Measurements from ENCODE around the gene KDM1A.

Gene KDM1A

GRCh38 chr1:23101101-23101827 is 82.0 kb downstream of the KDM1A start:
- DNase-seq (ENCODE audit: insufficient read length, low spot score) (no peak), FAIRE-seq (peak; percentile 5)
- no peak for TF ChIP-seq PAX5 (IDR thresholded peaks at IDR 0.05; ENCODE audit: insufficient read depth, low read length, severe bottlenecking)
- TF ChIP-seq TAF1 (IDR thresholded peaks at IDR 0.05; ENCODE audit: low read depth, low read length) = no peak
- no peak for TF ChIP-seq SPI1 (IDR thresholded peaks at IDR 0.05; ENCODE audit: low read depth, low read length)
- TF ChIP-seq POLR2AphosphoS5 (IDR thresholded peaks at IDR 0.05; ENCODE audit: low read depth, low read length) = no peak
- no peak for TF ChIP-seq POLR2A (IDR thresholded peaks at IDR 0.05; ENCODE audit: low read depth, low read length)
- TF ChIP-seq POU2F2 (IDR thresholded peaks at IDR 0.05; ENCODE audit: low read depth, low read length) = no peak

DNA sequence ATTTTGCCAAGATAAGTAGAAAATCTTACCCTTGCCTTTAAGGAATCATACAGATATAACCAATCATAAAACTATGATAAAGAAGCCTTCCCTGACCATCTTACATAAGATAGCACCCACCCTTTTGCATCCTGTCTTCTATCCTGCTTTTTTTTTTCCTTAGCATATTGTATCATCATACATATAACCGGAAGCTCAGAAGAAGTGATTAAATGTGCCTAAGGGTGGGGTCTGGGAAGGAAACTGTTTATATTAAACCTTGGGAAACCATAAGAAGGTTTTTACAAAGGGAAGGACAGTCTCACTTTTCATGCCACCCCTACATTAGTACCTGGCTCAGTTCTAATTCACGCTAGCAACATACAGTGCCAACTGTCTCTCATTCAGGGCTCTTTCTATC is 82.6 kb downstream of the KDM1A start:
- TF ChIP-seq TAF1 (IDR thresholded peaks at IDR 0.05; ENCODE audit: low read depth, low read length) = no peak
- FAIRE-seq = no peak
- DNase-seq (ENCODE audit: insufficient read length, low spot score) = no peak

DNA sequence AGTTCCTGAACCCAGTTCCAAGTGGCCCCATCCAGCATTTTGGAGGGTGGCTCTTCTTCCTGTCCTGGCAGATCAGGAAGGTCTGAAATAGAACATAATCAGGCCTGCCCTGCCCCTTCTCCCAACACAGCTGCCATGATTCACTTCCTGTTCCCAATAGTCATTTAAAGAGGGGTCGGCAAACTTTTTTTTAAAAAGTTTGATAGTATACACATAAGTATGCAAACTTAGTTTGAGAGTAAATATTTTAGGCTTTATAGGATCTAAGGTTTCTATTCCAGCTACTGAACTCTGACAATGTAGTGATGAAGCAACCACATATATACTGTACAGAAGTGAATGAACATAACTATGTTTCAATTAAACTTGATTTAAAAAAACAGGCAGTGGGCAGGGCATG is 83.0 kb downstream of the KDM1A start:
- TF ChIP-seq POLR2A (IDR thresholded peaks at IDR 0.05; ENCODE audit: low read depth, low read length) (no peak), PAX5 (IDR thresholded peaks at IDR 0.05; ENCODE audit: insufficient read depth, low read length, severe bottlenecking) (no peak), TAF1 (IDR thresholded peaks at IDR 0.05; ENCODE audit: low read depth, low read length) (no peak), POU2F2 (IDR thresholded peaks at IDR 0.05; ENCODE audit: low read depth, low read length) (no peak), POLR2AphosphoS5 (IDR thresholded peaks at IDR 0.05; ENCODE audit: low read depth, low read length) (no peak), SPI1 (IDR thresholded peaks at IDR 0.05; ENCODE audit: low read depth, low read length) (no peak)
- DNase-seq (ENCODE audit: insufficient read length, low spot score) (no peak), FAIRE-seq (no peak)

DNA sequence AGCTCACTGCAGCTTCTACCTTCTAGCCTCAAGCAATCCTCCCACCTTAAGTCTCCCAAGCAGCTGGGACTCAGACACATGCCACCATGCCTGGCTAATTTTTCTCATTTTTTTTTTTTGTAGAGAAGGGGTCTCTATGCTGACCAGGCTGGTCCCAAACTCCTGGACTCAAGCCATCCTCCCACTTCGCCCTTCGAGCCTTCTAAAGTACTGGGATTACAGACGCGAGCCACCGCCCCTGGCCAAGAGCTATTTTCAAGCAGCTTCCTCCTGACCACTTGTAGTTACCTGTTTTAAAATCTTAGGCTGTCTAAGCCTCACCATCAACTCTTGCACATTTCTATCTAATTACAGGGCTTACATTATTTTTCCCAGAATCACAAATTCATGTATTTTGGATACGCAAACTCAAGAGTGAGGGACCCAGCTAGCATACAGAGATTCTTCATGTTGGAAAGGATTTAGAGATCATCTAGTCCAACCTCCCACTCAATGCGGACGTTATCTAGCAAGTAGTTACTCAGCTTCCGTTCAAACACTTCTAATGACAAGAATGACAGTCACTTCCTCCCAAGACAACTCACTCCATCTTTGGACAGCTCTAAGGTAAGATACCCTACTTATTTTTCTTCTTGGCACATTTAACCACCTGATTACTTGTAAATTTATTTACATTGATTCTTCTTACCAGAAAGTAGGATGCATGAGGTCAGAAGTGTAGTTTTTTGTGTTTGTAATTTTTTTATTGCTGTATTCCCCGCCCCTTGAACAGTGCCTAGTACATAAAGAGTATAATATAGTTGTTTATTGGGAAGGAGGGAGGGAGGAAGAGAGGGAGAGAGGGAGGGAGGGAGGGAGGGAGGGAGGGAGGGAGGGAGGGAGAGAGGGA is 84.0 kb downstream of the KDM1A start:
- DNase-seq (ENCODE audit: insufficient read length, low spot score) (peak; percentile 32), FAIRE-seq (peak; percentile 78)
- TF ChIP-seq POLR2A (IDR thresholded peaks at IDR 0.05; ENCODE audit: low read depth, low read length) (no peak), SPI1 (IDR thresholded peaks at IDR 0.05; ENCODE audit: low read depth, low read length) (peak; percentile 85), POLR2AphosphoS5 (IDR thresholded peaks at IDR 0.05; ENCODE audit: low read depth, low read length) (no peak)

DNA sequence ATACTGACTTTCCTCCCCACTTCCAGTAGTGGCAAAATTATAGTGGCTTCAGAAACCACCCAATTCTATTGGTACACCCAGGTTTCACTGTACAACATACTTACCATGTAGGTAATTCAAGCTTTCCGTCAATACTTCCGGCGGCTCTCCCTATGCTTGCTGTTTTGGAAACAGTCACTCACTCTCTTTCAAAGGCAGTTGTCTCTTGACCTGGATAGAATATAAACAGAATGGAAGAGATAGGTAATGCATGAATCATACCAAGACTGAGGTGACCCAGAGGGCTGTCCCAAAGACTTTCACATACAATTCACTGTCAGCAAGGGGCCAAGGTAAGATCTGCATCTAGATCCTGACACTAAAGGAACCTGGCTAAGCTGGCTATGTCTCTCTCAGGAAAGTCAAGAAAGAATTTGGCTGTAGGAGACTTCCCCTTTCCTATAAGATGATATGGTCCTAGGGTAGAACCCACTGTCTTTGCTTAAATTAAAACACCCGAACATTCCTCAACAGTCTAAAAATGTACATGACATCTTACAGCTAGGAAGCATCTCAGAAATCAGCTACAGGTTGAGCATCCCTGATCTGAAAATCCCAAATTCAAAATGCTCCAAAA is 89.8 kb downstream of the KDM1A start:
- TF ChIP-seq SPI1 (IDR thresholded peaks at IDR 0.05; ENCODE audit: low read depth, low read length) (no peak), POU2F2 (IDR thresholded peaks at IDR 0.05; ENCODE audit: low read depth, low read length) (no peak), TAF1 (IDR thresholded peaks at IDR 0.05; ENCODE audit: low read depth, low read length) (no peak), POLR2A (IDR thresholded peaks at IDR 0.05; ENCODE audit: low read depth, low read length) (no peak), POLR2AphosphoS5 (IDR thresholded peaks at IDR 0.05; ENCODE audit: low read depth, low read length) (no peak), PAX5 (IDR thresholded peaks at IDR 0.05; ENCODE audit: insufficient read depth, low read length, severe bottlenecking) (no peak)
- no peak for FAIRE-seq
- no peak for DNase-seq (ENCODE audit: insufficient read length, low spot score)

GRCh38 chr1:23110391-23110790 is 91.1 kb downstream of the KDM1A start:
- DNase-seq (ENCODE audit: insufficient read length, low spot score) (no peak), FAIRE-seq (no peak)
- no peak for TF ChIP-seq PAX5 (IDR thresholded peaks at IDR 0.05; ENCODE audit: insufficient read depth, low read length, severe bottlenecking)
- no peak for TF ChIP-seq POLR2AphosphoS5 (IDR thresholded peaks at IDR 0.05; ENCODE audit: low read depth, low read length)
- no peak for TF ChIP-seq POLR2A (IDR thresholded peaks at IDR 0.05; ENCODE audit: low read depth, low read length)
- TF ChIP-seq SPI1 (IDR thresholded peaks at IDR 0.05; ENCODE audit: low read depth, low read length) = no peak
- no peak for TF ChIP-seq TAF1 (IDR thresholded peaks at IDR 0.05; ENCODE audit: low read depth, low read length)
- no peak for TF ChIP-seq POU2F2 (IDR thresholded peaks at IDR 0.05; ENCODE audit: low read depth, low read length)

GRCh38 chr1:23111600-23112535 is 92.6 kb downstream of the KDM1A start:
- TF ChIP-seq SPI1 (IDR thresholded peaks at IDR 0.05; ENCODE audit: low read depth, low read length) (0 out of 2 replicates have a peak, but pooled peaks have one; percentile 29), POLR2A (IDR thresholded peaks at IDR 0.05; ENCODE audit: low read depth, low read length) (no peak), POU2F2 (IDR thresholded peaks at IDR 0.05; ENCODE audit: low read depth, low read length) (no peak)
- FAIRE-seq = no peak
- no peak for DNase-seq (ENCODE audit: insufficient read length, low spot score)

- no peak for TF ChIP-seq POU2F2 (IDR thresholded peaks at IDR 0.05; ENCODE audit: low read depth, low read length)
- TF ChIP-seq SPI1 (IDR thresholded peaks at IDR 0.05; ENCODE audit: low read depth, low read length) = 0 out of 2 replicates have a peak, but pooled peaks have one; percentile 14
- no peak for DNase-seq (ENCODE audit: insufficient read length, low spot score)
- no peak for FAIRE-seq
Measured at GRCh38 chr1:23114424-23115079, 95.3 kb downstream of the KDM1A start.

Data from GM12891 (cell line).